Myocyte (in vitro differentiated cells): ENCODE results near the gene KIF26B. TPM values are rescaled to one million over a fixed set of nuclear protein-coding genes. Genes with fewer than 3 reads are reported as not detected.

Experiments
- DNase-seq: peaks from one replicate; pipeline ENCODE4 v3.0.0-alpha.2; 2012; ENCODE audit warnings: low read depth
- total RNA-seq: library from RNA; depleted of rRNA; stranded (reverse); fragments of >200 nt; gene quantifications from 2 replicates; pipeline ENCODE4 v1.2.3, GENCODE V29; 2014

KIF26B gene
- total RNA-seq, 1 donor from 2014 or later = 0.83 TPM

GRCh38 chr1:245614476-245614875 is 459.7 kb downstream of the KIF26B start:
- no peak for DNase-seq

GRCh38 chr1:245615001-245615400 is 460.2 kb downstream of the KIF26B start:
- peak; percentile 5 for DNase-seq

GRCh38 chr1:245621589-245621988 is 466.8 kb downstream of the KIF26B start:
- DNase-seq = no peak

GRCh38 chr1:245622332-245623014 is 467.7 kb downstream of the KIF26B start:
- no peak for DNase-seq

- DNase-seq = no peak
Measured at GRCh38 chr1:245641384-245641783, 486.6 kb downstream of the KIF26B start.

GRCh38 chr1:245645406-245645805 is 490.6 kb downstream of the KIF26B start:
- no peak for DNase-seq

- no peak for DNase-seq
Measured at GRCh38 chr1:245645894-245646293, 491.1 kb downstream of the KIF26B start.

GRCh38 chr1:245648749-245649522 is 494.2 kb downstream of the KIF26B start:
- no peak for DNase-seq

- DNase-seq = no peak
Measured at GRCh38 chr1:245649666-245650065, 494.9 kb downstream of the KIF26B start.

GRCh38 chr1:245650441-245650960 is 495.7 kb downstream of the KIF26B start:
- DNase-seq = no peak

- DNase-seq = no peak
Measured at GRCh38 chr1:245651093-245651492, 496.3 kb downstream of the KIF26B start.

GRCh38 chr1:245652116-245652515 is 497.3 kb downstream of the KIF26B start:
- DNase-seq = no peak

- DNase-seq = peak; percentile 65
Measured at GRCh38 chr1:245652660-245653427, 498.1 kb downstream of the KIF26B start.

- no peak for DNase-seq
Measured at GRCh38 chr1:245654460-245655050, 499.8 kb downstream of the KIF26B start.

GRCh38 chr1:245656189-245656717 is 501.5 kb downstream of the KIF26B start:
- peak; percentile 95 for DNase-seq

- no peak for DNase-seq
Measured at GRCh38 chr1:245657371-245657770, 502.6 kb downstream of the KIF26B start.

GRCh38 chr1:245663373-245663772 is 508.6 kb downstream of the KIF26B start:
- no peak for DNase-seq

- no peak for DNase-seq
Measured at GRCh38 chr1:245663841-245664240, 509.1 kb downstream of the KIF26B start.

- no peak for DNase-seq
Measured at GRCh38 chr1:245666412-245666811, 511.6 kb downstream of the KIF26B start.

- DNase-seq = no peak
Measured at GRCh38 chr1:245671349-245671748, 516.6 kb downstream of the KIF26B start.
